Nephron progenitor cell (in vitro differentiated cells): Measurements from ENCODE around the gene CNTNAP2.

Experiments
- DNase-seq: peaks from one replicate; pipeline ENCODE4 v3.0.0; 2021
- H3K27ac Mint-ChIP-seq: 2 replicates; pipeline ENCODE4 v1.8.0; 2021; ENCODE audit warnings: mild to moderate bottlenecking, moderate library complexity, mixed read lengths
- H3K27me3 Mint-ChIP-seq: 2 replicates; pipeline ENCODE4 v1.8.0; 2021; ENCODE audit warnings: mild to moderate bottlenecking, low read depth, mixed read lengths; ENCODE audit not compliant: poor library complexity
- H3K36me3 Mint-ChIP-seq: 2 replicates; pipeline ENCODE4 v1.8.0; 2021; ENCODE audit warnings: low read depth, mixed read lengths
- H3K4me1 Mint-ChIP-seq: 2 replicates; pipeline ENCODE4 v1.8.0; 2021; ENCODE audit warnings: mixed read lengths
- H3K4me3 Mint-ChIP-seq: 2 replicates; pipeline ENCODE4 v1.8.0; 2021; ENCODE audit warnings: mild to moderate bottlenecking, moderate library complexity, mixed read lengths
- H3K9me3 Mint-ChIP-seq: 2 replicates; pipeline ENCODE4 v1.8.0; 2021; ENCODE audit warnings: mild to moderate bottlenecking, moderate library complexity, mixed read lengths
- CTCF ChIP-seq: fragments of 200-600 bp; sonication (generic); IDR thresholded peaks from 2 replicates; pipeline ENCODE4 v1.5.0; 2021; ENCODE audit warnings: antibody characterized with exemption

Gene CNTNAP2

GRCh38 chr7:147513451-147513850 is 1396.8 kb downstream of the CNTNAP2 start:
- Mint-ChIP-seq H3K36me3 (no peaks in the 10 kb centered on the region), H3K4me1 (no peaks in the 10 kb centered on the region), H3K9me3 (peaks cover 9% of the 10 kb centered on the region), H3K27ac (no peak overlapping the region), H3K27me3 (no peaks in the 10 kb centered on the region), H3K4me3 (no peak overlapping the region)
- TF ChIP-seq CTCF, result no peak
- DNase-seq, result no peak

- Mint-ChIP-seq H3K4me1 (no peaks in the 10 kb centered on the region), H3K27ac (no peak overlapping the region), H3K36me3 (no peaks in the 10 kb centered on the region), H3K4me3 (no peak overlapping the region), H3K27me3 (no peaks in the 10 kb centered on the region), H3K9me3 (peaks cover 4% of the 10 kb centered on the region)
- no peak for TF ChIP-seq CTCF
- DNase-seq, result no peak
These were observed 1399.8 kb downstream of the CNTNAP2 start for GRCh38 chr7:147516391-147516790.

GRCh38 chr7:147519062-147519461 is 1402.5 kb downstream of the CNTNAP2 start:
- peaks cover 4% of the 10 kb centered on the region for H3K9me3 Mint-ChIP-seq
- H3K27ac Mint-ChIP-seq, result no peak overlapping the region
- no peak for TF ChIP-seq CTCF
- no peaks in the 10 kb centered on the region for H3K27me3 Mint-ChIP-seq
- no peaks in the 10 kb centered on the region for H3K36me3 Mint-ChIP-seq
- no peak for DNase-seq
- H3K4me1 Mint-ChIP-seq, result no peaks in the 10 kb centered on the region
- H3K4me3 Mint-ChIP-seq, result no peak overlapping the region

- DNase-seq, result no peak
- Mint-ChIP-seq H3K4me3 (no peak overlapping the region), H3K9me3 (no peaks in the 10 kb centered on the region), H3K4me1 (no peaks in the 10 kb centered on the region), H3K36me3 (no peaks in the 10 kb centered on the region), H3K27ac (peak overlapping the region; percentile 34), H3K27me3 (no peaks in the 10 kb centered on the region)
- no peak for TF ChIP-seq CTCF
These were observed 1406.5 kb downstream of the CNTNAP2 start for GRCh38 chr7:147523056-147523455.

GRCh38 chr7:147524726-147525250 is 1408.2 kb downstream of the CNTNAP2 start:
- no peaks in the 10 kb centered on the region for H3K36me3 Mint-ChIP-seq
- no peak for DNase-seq
- H3K27me3 Mint-ChIP-seq, result no peaks in the 10 kb centered on the region
- H3K9me3 Mint-ChIP-seq, result no peaks in the 10 kb centered on the region
- no peak overlapping the region for H3K27ac Mint-ChIP-seq
- no peaks in the 10 kb centered on the region for H3K4me1 Mint-ChIP-seq
- no peak overlapping the region for H3K4me3 Mint-ChIP-seq
- no peak for TF ChIP-seq CTCF

GRCh38 chr7:147525325-147525724 is 1408.7 kb downstream of the CNTNAP2 start:
- Mint-ChIP-seq H3K4me3 (no peak overlapping the region), H3K4me1 (no peaks in the 10 kb centered on the region)
- TF ChIP-seq CTCF, result no peak

More at GRCh38 chr7:147525325-147525724, 1408.7 kb downstream of the CNTNAP2 start:
- Mint-ChIP-seq H3K27me3 (no peaks in the 10 kb centered on the region), H3K9me3 (no peaks in the 10 kb centered on the region), H3K27ac (no peak overlapping the region), H3K36me3 (no peaks in the 10 kb centered on the region)
- DNase-seq, result no peak
